ENCODE data around the gene AUNIP. TPM values are rescaled to one million over a fixed set of nuclear protein-coding genes. Genes with fewer than 3 reads are reported as not detected.
A peak's percentile ranks its signal among the peaks of the same experiment; 100 is the strongest.

AUNIP gene
- total RNA-seq, 1 experiment from 2014 or later, result 7.7 TPM

- no peak overlapping the region for H3K4me3 Mint-ChIP-seq (ENCODE audit: low read depth, unreplicated experiment)
- DNase-seq, result no peak
- no peaks in the 10 kb centered on the region for H3K27me3 Mint-ChIP-seq (ENCODE audit: unreplicated experiment)
- BruUV-seq (replicated peaks), result no TSS peak
- no peak overlapping the region for H3K27ac Mint-ChIP-seq (ENCODE audit: unreplicated experiment)
- TF ChIP-seq CTCF (IDR thresholded peaks at IDR 0.05; ENCODE audit: unreplicated experiment), result no peak
- CTCF ChIA-PET, result no interaction called here
- H3K9me3 Mint-ChIP-seq (ENCODE audit: low read depth, unreplicated experiment), result no peaks in the 10 kb centered on the region
- intact Hi-C loops (cut with micrococcal nuclease; ENCODE audit: unreplicated experiment), result loop anchor here (5.0 kb wide), 1 partner anchor 309 kb away; no protein-coding TSS in a partner anchor
- no peaks in the 10 kb centered on the region for H3K4me1 Mint-ChIP-seq (ENCODE audit: low read depth, unreplicated experiment)
- H3K36me3 Mint-ChIP-seq (ENCODE audit: insufficient read depth, unreplicated experiment), result peaks cover 7% of the 10 kb centered on the region
These were observed 47.7 kb downstream of the AUNIP start for GRCh38 chr1:25811384-25812082.

GRCh38 chr1:25810341-25811299, 48.6 kb downstream of the AUNIP start:
- no TSS peak for BruUV-seq (replicated peaks)
- H3K4me3 Mint-ChIP-seq (ENCODE audit: low read depth, unreplicated experiment), result no peak overlapping the region
- intact Hi-C loops (cut with micrococcal nuclease; ENCODE audit: unreplicated experiment), result loop anchor here (5.0 kb wide), 1 partner anchor 308 kb away; no protein-coding TSS in a partner anchor
- no peaks in the 10 kb centered on the region for H3K4me1 Mint-ChIP-seq (ENCODE audit: low read depth, unreplicated experiment)
- H3K36me3 Mint-ChIP-seq (ENCODE audit: insufficient read depth, unreplicated experiment), result peaks cover 11% of the 10 kb centered on the region
- TF ChIP-seq CTCF (IDR thresholded peaks at IDR 0.05; ENCODE audit: unreplicated experiment), result peak; percentile 86
- H3K9me3 Mint-ChIP-seq (ENCODE audit: low read depth, unreplicated experiment), result no peaks in the 10 kb centered on the region
- peak; percentile 71 for DNase-seq
- H3K27ac Mint-ChIP-seq (ENCODE audit: unreplicated experiment), result no peak overlapping the region
- H3K27me3 Mint-ChIP-seq (ENCODE audit: unreplicated experiment), result no peaks in the 10 kb centered on the region
- CTCF ChIA-PET, result no interaction called here

DNA sequence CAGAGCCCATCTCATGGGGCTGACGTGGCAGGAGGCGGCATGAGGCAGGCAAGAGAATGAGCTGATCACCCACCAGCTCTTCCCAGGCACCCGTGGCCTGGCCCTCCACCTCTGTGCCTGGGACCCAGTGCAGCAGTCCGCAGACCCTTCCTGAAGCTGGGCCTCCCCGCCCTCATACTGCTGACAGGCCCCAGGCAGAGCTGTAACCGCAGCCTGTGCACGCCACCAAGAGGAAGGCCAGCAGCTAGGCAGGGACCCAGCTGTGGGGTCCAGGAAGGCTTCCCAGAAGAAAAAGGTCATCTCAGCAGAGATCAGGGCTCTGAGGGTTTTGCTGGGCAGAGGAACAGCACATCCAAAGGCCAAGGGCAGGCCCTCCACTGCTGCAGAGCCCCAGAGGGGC, 49.3 kb downstream of the AUNIP start:
- TF ChIP-seq CTCF (IDR thresholded peaks at IDR 0.05; ENCODE audit: unreplicated experiment), result no peak
- Mint-ChIP-seq H3K4me1 (ENCODE audit: low read depth, unreplicated experiment) (no peaks in the 10 kb centered on the region), H3K27ac (ENCODE audit: unreplicated experiment) (no peak overlapping the region), H3K27me3 (ENCODE audit: unreplicated experiment) (no peaks in the 10 kb centered on the region), H3K9me3 (ENCODE audit: low read depth, unreplicated experiment) (no peaks in the 10 kb centered on the region), H3K36me3 (ENCODE audit: insufficient read depth, unreplicated experiment) (peaks cover 11% of the 10 kb centered on the region), H3K4me3 (ENCODE audit: low read depth, unreplicated experiment) (no peak overlapping the region)
- CTCF ChIA-PET, result no interaction called here
- intact Hi-C loops (cut with micrococcal nuclease; ENCODE audit: unreplicated experiment), result loop anchor here (5.0 kb wide), 1 partner anchor 308 kb away; no protein-coding TSS in a partner anchor
- no peak for DNase-seq
- BruUV-seq (replicated peaks), result no TSS peak

GRCh38 chr1:25809283-25809926, 49.9 kb downstream of the AUNIP start:
- no TSS peak for BruUV-seq (replicated peaks)
- DNase-seq, result no peak
- intact Hi-C loops (cut with micrococcal nuclease; ENCODE audit: unreplicated experiment), result no loop called here
- no peak overlapping the region for H3K4me3 Mint-ChIP-seq (ENCODE audit: low read depth, unreplicated experiment)
- peaks cover 11% of the 10 kb centered on the region for H3K36me3 Mint-ChIP-seq (ENCODE audit: insufficient read depth, unreplicated experiment)
- no peak overlapping the region for H3K27ac Mint-ChIP-seq (ENCODE audit: unreplicated experiment)
- TF ChIP-seq CTCF (IDR thresholded peaks at IDR 0.05; ENCODE audit: unreplicated experiment), result no peak
- CTCF ChIA-PET, result no interaction called here
- no peaks in the 10 kb centered on the region for H3K4me1 Mint-ChIP-seq (ENCODE audit: low read depth, unreplicated experiment)
- no peaks in the 10 kb centered on the region for H3K9me3 Mint-ChIP-seq (ENCODE audit: low read depth, unreplicated experiment)
- H3K27me3 Mint-ChIP-seq (ENCODE audit: unreplicated experiment), result no peaks in the 10 kb centered on the region
